GM18498 (cell line): ENCODE data around the gene SMARCC2.
"Not testable (repeated sequence)": the region's sequence is repeated elsewhere in the genome, so short reads cannot be mapped to it uniquely, and the experiment has no call there.

Experiments used
- ATAC-seq: cut with Tn5 transposase; IDR thresholded peaks from one replicate; pipeline ENCODE4 v1.9.1; 2021; ENCODE audit warnings: mild to moderate bottlenecking, moderate library complexity; ENCODE audit not compliant: unreplicated experiment

Gene SMARCC2

DNA sequence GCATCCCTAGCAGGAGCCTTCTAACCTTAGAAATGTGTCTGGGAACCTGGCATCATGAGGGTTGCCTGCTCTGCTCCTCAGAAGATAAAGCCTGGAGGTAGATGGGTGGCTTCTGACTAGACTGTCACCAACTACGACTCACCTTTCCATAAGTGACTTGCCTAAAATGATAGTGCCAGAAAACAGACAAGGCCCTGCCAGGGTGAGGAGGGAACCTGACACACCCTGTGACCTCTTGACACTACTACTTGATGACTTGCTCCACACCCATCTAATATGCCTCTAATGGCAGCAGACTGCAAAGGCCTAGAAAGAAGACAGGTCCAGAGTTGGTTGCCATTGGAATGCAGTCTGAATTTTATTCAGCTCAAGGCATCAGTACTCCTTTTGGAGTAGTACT lies 23.1 kb upstream of the SMARCC2 start:
- ATAC-seq = no peak

- no peak for ATAC-seq
Observed at GRCh38 chr12:56208006-56208405, 18.7 kb upstream of the SMARCC2 start.

DNA sequence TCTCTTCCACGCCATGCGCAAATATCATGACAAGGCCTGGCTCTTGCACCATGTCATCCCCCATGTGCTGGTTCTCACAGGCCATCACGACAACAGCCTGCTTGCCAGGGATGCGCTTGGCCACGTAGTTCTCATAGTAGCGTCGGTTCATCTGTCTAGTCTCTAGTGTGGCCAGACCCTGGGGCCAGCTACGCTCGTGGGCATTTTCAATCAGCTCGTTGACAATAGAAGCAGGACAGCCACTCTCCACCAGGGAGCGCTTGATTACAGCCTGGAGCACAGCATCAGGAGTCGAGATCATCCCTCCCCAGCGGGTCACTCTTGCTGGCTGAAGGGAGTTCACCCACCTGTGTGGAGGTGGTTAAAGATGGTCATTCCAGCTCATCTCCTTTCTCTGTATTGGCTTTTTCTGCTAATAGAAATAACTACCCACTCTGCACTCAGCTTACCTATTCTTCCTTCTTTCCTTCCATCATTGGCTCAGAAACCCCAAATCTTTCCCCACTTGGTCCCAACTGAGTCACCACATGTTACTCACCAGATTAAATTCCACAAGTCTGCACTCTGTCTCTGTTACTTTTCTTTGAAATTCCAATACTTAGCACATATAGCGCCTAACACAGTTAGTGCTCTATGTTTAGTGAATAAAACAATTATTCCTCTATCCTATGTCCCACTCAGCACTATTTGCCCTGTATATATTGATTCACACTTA lies 17.3 kb upstream of the SMARCC2 start:
- no peak for ATAC-seq

DNA sequence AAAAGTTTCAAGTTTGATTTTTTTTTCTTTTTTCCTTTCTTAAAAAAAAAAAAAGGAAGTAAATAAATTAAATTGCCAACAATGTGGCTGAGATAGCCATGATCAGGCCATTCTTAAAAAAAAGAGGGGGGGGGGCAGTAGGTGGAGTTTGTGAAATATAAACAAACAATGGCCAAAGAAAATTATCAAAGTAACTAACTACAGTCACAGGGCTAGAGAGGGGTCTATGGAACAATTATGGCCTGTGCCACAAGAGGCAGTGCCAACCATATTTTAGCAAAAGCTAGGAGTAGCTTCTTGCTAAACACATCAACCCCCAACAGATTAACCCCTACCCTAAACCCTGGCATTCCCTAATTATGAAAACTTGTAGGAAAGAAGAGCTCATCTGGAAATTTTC lies 16.2 kb upstream of the SMARCC2 start:
- ATAC-seq = no peak

GRCh38 chr12:56204275-56204674 lies 15.0 kb upstream of the SMARCC2 start:
- ATAC-seq = no peak

- no peak for ATAC-seq
Observed at GRCh38 chr12:56202838-56203237, 13.6 kb upstream of the SMARCC2 start.

DNA sequence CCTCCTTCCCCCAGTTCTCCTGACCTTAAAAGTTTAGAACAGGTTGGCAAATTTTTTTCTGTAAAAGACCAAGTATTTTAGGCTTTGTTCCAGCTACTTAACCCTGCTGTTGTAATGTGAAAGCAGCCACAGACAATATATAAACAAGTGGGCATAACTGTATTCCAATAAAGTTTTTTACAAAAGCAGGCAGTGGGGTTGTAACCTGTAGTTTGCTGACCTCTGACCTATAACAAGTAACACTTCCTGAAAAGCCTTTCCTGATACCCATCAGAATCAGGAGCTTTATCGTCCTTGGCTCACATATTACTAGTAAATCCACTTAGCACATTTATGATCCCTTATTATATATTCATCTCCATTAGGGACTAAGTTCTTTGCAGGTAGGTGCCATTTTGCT lies 13.1 kb upstream of the SMARCC2 start:
- no peak for ATAC-seq

DNA sequence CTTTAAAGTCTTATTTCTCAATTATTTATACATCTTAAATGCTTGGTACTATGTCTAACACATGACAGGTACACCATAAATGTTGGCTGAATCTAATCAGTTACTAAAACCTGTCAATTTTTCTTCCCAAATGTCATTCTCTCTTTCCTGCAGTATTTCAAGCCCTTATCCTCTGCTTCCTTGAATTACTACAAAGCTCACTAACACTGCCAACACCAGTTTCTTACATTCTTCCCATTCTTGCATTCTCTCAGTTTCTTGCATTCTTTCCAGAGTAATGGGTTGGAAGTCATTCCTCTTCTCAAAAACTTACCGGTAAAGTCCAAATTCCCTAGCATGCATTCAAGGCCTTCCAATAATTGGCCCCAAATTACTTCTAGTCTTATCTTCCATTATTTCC lies 9.6 kb upstream of the SMARCC2 start:
- ATAC-seq = no peak

- no peak for ATAC-seq
Observed at GRCh38 chr12:56197921-56198635, 8.8 kb upstream of the SMARCC2 start.

DNA sequence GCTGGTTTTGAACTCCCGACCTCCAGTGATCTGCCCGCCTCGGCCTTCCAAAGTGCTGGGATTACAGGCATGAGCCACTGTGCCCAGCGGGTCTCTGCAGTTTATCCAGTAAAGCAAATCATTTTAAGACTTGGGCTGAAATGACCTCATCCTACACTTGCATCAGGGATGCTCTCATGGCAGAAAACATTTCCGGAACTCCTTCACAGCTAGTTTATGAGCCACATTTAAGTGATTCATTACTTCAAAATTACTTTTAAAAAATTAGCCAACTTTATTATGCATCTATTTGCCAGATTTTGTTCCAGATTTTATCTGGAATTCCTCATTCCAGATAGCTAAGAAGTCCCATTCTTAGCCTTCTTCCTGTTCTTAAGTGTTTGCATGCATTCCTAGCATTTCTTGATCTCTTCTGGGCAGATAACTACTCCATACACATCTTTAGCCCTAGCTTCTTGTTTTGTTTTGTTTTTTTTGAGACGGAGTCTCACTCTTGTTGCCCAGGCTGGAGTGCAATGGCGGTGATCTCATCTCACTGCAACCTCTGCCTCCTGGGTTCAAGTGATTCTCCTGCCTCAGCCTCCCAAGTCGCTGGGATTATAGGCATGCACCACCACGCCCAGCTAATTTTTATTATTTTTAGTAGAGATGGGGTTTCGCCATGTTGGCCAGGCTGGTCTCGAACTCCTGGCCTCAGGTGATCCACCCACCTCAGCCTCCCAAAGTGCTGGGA lies 7.7 kb upstream of the SMARCC2 start:
- not testable (repeated sequence) for ATAC-seq

DNA sequence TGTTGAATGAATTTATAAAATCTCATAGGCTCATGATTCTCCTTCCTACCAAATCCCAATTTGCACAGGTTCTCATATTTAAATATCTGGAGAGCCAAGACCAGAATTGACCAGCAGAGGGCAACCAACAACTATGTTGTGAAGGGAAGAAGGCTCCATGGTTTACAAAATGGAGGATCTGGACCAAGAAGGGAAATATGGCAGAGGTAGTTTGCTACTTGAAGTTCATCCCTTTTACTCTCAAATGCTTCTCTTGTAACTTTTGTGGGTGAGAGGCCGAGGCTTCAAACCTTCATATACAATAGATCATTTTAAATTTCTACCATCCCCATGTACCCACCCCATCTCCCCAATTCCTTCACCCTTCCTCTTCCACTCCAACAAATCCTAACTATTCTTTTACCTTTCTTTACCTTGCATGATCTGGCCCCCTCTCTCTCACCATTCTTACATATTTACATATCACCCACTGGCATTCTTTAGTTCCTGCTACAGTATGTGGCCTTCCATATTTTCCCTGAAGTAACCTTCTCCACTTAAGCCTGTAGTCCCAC lies 3.8 kb upstream of the SMARCC2 start:
- ATAC-seq = no peak

GRCh38 chr12:56192582-56192981 lies 3.3 kb upstream of the SMARCC2 start:
- no peak for ATAC-seq

- ATAC-seq = no peak
Observed at GRCh38 chr12:56190695-56191155, 1.4 kb upstream of the SMARCC2 start.

DNA sequence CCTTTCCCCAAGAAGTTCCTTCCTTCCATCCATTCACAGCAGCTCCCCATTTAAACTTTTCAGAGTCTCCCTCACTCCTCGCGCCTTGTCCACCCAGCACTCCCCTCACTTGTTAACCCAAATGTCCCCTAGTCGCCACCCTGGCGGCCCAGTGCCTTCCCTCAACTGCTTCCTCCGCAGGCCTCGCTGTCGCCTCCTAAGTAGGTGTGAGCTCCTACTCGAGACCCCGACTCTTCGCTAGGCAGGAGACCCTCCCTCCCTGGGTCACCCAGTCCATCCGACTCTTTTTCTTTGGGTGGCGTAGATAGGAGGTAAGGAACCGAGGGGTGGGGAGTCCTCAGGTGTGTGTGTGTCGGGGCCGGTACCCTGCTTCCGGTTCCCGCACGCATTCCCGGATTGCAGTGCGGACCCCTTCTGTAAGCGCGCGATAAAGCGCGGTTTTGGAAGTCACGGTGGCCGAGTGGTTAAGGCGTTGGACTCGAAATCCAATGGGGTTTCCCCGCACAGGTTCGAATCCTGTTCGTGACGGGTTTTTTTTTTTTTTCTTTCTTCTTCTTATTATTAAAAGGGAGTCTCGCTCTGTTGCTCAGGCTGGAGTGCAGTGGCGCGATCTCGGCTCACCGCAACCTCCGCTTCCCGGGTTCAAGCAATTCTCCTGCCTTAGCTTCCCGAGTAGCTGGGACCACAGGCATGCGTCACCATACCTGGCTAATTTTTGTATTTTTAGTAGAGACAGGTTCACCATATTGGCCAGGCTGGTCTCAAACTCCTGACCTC lies 823 bp upstream of the SMARCC2 start:
- ATAC-seq = peak; percentile 31

GRCh38 chr12:56188778-56189098 lies 545 bp downstream of the SMARCC2 start:
- ATAC-seq = no peak

GRCh38 chr12:56188131-56188777 lies 1.0 kb downstream of the SMARCC2 start:
- ATAC-seq = no peak

DNA sequence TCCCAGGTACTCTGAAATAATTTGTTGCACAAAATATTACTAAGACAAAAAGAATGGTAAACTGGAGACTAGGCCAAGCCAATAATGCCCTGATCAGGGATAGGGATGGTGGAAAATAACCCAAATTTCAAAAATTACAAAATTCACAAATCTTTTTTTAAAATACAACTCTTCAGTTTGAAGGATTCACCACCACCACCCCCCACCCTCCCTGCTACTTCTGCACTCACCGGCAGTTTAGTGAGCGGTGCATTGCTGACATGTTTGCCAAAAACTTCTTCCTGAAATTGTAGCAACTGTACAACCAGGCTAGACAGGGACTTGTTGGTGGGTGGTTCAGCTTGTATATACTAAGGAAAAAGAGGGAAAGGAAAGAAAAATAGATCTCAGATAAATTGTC lies 2.3 kb downstream of the SMARCC2 start:
- ATAC-seq = no peak

DNA sequence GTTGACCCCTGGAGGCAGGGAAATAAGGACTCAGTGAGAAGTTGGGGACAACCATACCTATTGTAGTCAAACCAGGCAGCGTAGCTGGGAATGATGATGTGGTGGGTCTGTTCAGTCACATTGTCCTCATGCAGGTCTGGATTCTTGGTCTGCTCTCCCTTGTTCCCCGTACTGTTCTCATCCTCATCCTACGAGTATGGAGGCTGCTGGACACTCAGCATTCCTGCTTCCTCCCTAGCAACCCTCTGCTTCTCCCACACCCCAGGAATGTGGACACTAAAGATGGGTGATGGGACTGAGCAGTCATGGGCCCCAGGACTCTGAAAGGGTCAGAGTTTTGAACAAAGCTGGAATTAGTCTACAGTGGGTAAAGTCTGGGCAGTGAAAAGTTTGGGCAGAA lies 10.9 kb downstream of the SMARCC2 start:
- ATAC-seq = no peak

DNA sequence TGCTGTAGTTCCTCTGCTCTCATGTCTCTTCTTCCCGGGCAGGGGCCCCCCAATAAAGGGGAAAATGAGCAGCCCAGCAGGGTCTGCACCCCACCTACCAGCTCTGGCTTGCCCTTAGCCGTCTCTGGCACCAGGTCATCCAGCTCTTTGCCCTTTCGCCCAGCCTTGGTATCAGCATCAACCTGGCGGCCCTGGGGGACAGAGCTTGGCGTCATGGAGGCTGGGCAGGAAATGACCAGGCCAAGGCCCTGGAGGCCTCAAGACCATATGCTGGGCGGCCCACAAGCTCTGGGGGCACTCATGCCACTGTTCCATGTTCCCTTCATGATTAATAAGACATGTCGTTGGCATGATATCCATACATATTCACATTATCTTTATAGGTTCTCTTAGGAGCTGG lies 16.4 kb downstream of the SMARCC2 start:
- ATAC-seq = no peak

DNA sequence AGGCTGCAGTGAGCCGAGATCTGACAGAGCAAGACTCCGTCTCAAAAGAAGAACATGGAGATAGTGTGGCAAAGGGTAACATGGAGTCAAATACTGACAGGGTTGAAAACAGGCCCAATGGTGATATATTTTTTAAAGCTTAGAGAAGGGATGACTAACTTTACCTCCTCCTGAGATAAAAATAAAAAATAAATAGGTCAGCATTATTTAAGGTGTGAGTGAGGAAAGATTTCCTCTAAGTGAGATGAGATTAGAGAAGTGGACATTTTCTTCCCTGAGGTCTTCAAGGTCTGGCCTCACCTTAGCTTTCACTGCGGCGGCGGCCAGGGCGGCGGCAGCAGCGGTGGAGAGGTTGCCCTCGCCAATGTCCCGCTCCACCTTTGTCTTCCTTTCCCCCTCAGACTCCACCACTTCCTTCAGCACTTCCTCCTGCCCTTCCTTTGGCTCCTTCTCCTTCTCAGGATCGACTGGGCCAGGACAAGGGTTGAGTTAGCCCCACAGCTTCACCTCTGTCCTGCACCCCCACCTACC lies 20.0 kb downstream of the SMARCC2 start:
- ATAC-seq = no peak
